HG03060 (cell line): ENCODE data around the gene C19orf53.
"Not testable (repeated sequence)": the region's sequence is repeated elsewhere in the genome, so short reads cannot be mapped to it uniquely, and the experiment has no call there.

Experiments used
- ATAC-seq: cut with Tn5 transposase; IDR thresholded peaks from one replicate; pipeline ENCODE4 v1.9.1; 2021; ENCODE audit warnings: low read depth, moderate number of reproducible peaks; ENCODE audit not compliant: unreplicated experiment

Gene C19orf53

GRCh38 chr19:13774217-13775191 is at the start of gene C19orf53:
Gene C19orf53 (plus strand): TSS chr19:13774456. CDS start chr19:13774478, 22 bp downstream.
- peak; percentile 76 for ATAC-seq

DNA sequence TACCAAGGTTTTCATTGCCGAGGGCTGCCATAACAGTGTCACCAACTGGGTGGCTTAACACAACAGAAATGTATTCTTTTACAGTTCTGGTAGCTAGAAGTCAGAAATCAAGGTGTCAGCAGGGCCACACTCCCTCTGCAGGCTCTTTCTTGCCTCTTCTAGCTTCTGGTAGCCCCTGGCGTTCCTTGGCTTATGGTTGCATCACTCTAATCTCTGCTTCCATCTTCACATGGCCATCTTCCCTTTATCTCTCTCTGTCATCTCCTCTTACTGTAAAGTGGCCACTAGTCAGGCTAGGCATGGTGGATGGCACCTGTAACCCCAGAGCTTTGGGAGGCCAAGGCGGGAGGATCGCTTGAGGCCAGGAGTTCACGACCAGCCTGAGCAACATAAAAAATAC is 47.9 kb upstream of the C19orf53 start:
- ATAC-seq: no peak

DNA sequence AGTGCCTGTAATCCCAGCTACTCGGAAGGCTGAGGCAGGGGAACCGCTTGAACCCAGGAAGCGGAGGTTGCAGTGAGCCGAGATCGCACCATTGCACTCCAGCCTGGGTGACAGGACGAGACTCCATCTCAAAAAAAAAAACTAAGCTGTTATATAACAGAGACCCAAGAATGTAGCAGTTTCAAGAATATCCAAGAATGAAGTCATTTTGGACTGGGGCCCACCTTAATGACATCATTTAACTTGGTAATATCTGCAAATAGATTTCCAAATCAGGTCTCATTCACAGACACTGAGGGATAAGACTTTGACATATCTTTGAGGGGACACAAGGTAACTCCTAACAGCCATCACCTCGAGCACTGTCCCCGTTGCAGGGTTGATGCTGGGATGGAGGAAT is 46.5 kb upstream of the C19orf53 start:
- no peak for ATAC-seq

- no peak for ATAC-seq
These were observed 44.4 kb upstream of the C19orf53 start for GRCh38 chr19:13729859-13730258.

DNA sequence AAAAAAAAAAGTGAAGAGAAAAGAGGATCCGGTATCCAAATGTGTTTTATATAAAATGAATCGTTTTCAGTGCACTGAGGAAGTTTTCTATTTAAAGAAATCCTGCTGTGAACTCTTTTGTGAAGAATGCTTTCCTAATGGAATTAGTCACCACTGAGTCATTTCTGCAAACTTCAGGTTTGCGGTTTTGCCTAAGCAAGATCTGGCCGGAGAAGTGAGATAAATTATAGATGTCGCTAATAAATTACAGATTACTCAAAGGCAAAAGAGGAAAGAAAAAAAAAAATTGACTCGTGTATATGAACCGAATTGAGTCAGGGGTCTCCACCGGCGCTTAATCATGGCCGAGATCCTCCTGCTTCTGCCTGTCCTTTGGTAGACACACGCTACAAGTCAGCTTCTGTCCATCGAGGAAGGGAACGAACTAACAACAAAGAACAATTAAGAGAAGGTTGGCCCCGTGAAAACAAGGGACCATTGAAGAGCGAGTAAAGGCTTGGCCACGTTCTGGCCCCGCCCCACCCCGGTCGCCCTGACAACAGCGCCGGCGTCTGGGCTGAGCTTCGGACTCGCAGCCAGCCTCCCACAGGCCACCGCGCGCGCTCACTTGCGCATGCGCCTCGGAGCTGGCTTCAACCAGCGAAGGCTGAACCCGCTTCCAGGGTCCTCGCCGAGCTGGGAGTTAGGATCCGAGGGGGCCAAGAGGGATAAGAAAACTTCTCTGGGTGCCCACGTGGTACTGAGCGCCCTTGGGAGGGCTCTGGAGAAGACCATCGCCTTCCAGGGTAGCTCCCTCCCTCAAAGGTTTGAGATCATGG is 42.9 kb upstream of the C19orf53 start:
- peak; percentile 79 for ATAC-seq

GRCh38 chr19:13732337-13732736 is 41.9 kb upstream of the C19orf53 start:
- ATAC-seq: no peak

- ATAC-seq: no peak
These were observed 39.5 kb upstream of the C19orf53 start for GRCh38 chr19:13734751-13735150.

- no peak for ATAC-seq
These were observed 36.2 kb upstream of the C19orf53 start for GRCh38 chr19:13738073-13738472.

- ATAC-seq: no peak
These were observed 32.4 kb upstream of the C19orf53 start for GRCh38 chr19:13741893-13742292.

- ATAC-seq: no peak
These were observed 31.5 kb upstream of the C19orf53 start for GRCh38 chr19:13742756-13743155.

GRCh38 chr19:13744174-13744573 is 30.1 kb upstream of the C19orf53 start:
- ATAC-seq: no peak

- ATAC-seq: no peak
These were observed 27.2 kb upstream of the C19orf53 start for GRCh38 chr19:13747098-13747453.

GRCh38 chr19:13748169-13748828 is 26.0 kb upstream of the C19orf53 start:
- no peak for ATAC-seq

DNA sequence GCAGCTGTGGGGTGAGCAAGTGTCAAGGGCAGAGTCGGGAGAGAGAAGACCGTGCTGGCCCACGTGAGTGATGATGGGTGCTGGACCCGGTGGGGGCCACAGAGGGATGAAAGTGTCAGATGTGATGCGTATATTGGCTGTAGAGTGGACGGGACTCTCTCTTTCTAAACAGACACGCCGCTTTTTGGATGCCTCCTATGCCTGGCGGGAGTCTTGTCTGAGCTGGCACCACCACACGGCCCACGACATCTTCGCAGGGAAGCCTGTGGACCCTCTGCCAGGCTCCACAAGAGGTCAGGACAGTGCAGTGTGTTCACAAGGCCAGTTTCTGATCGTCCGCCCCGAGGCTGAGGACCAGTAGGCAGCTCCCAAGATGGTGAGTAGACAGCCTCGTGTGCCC is 22.8 kb upstream of the C19orf53 start:
- no peak for ATAC-seq

DNA sequence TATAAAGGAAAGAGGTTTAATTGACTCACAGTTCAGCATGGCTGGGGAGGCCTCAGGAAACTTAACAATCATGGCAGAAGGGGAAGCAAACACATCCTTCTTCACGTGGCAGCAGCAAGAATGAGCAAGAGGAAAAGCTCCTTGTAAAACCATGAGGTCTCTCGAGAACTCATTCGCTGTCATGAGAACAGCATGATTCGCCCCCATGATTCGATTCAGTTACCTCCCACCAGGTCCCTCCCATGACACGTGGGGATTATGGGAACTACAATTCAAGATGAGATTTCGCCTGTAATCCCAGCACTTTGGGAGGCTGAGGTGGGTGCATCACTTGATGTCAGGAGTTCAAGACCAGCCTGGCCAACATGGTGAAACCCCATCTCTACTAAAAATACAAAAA is 20.6 kb upstream of the C19orf53 start:
- ATAC-seq: not testable (repeated sequence)

GRCh38 chr19:13756210-13756609 is 18.0 kb upstream of the C19orf53 start:
- no peak for ATAC-seq

- ATAC-seq: no peak
These were observed 16.2 kb upstream of the C19orf53 start for GRCh38 chr19:13757805-13758772.

GRCh38 chr19:13758795-13759194 is 15.5 kb upstream of the C19orf53 start:
- no peak for ATAC-seq

- ATAC-seq: no peak
These were observed 12.8 kb upstream of the C19orf53 start for GRCh38 chr19:13761423-13761822.
